ENCODE data around the gene LIN7A.

Gene LIN7A

GRCh38 chr12:80766210-80766609, 171.5 kb downstream of the LIN7A start:
- H3K27ac ChIP-seq (ENCODE audit: low read length), result no peak overlapping the region
- no CpG with 5 or more reads among the region's 1 CpG for WGBS (ENCODE audit: insufficient coverage, insufficient read length)
- no peaks in the 10 kb centered on the region for H3K9me3 ChIP-seq (ENCODE audit: control insufficient read depth, insufficient read depth, low read length)
- DNase-seq (ENCODE audit: low read depth, low spot score), result no peak
- H3K36me3 ChIP-seq (ENCODE audit: control insufficient read depth, insufficient read depth, low read length), result no peaks in the 10 kb centered on the region
- no peak overlapping the region for H3K4me3 ChIP-seq (ENCODE audit: low read length)
- no peaks in the 10 kb centered on the region for H3K27me3 ChIP-seq (ENCODE audit: control insufficient read depth, insufficient read depth, low read length)
- H3K4me1 ChIP-seq (ENCODE audit: control insufficient read depth, insufficient read depth, low read length), result peaks cover 3% of the 10 kb centered on the region; the same call in 1 of the 2 replicates

- DNase-seq (ENCODE audit: low read depth, low spot score), result no peak
Observed at GRCh38 chr12:80763874-80764273, 173.9 kb downstream of the LIN7A start.

GRCh38 chr12:80761838-80762237, 175.9 kb downstream of the LIN7A start:
- Histone ChIP-seq H3K36me3 (ENCODE audit: control insufficient read depth, insufficient read depth, low read length) (no peaks in the 10 kb centered on the region), H3K27ac (ENCODE audit: low read length) (no peak overlapping the region), H3K27me3 (ENCODE audit: control insufficient read depth, insufficient read depth, low read length) (no peaks in the 10 kb centered on the region), H3K4me1 (ENCODE audit: control insufficient read depth, insufficient read depth, low read length) (peaks cover 1% of the 10 kb centered on the region; the same call in 1 of the 2 replicates), H3K4me3 (ENCODE audit: low read length) (no peak overlapping the region), H3K9me3 (ENCODE audit: control insufficient read depth, insufficient read depth, low read length) (no peaks in the 10 kb centered on the region)
- WGBS (ENCODE audit: insufficient coverage, insufficient read length), result no CpG with 5 or more reads among the region's 5 CpGs
- no peak for DNase-seq (ENCODE audit: low read depth, low spot score)

More at GRCh38 chr12:80763874-80764273, 173.9 kb downstream of the LIN7A start:
- no peaks in the 10 kb centered on the region for H3K27me3 ChIP-seq (ENCODE audit: control insufficient read depth, insufficient read depth, low read length)
- H3K36me3 ChIP-seq (ENCODE audit: control insufficient read depth, insufficient read depth, low read length), result no peaks in the 10 kb centered on the region
- peaks cover 1% of the 10 kb centered on the region; the same call in 1 of the 2 replicates for H3K4me1 ChIP-seq (ENCODE audit: control insufficient read depth, insufficient read depth, low read length)
- no CpG with 5 or more reads among the region's 4 CpGs for WGBS (ENCODE audit: insufficient coverage, insufficient read length)
- H3K9me3 ChIP-seq (ENCODE audit: control insufficient read depth, insufficient read depth, low read length), result no peaks in the 10 kb centered on the region
- no peak overlapping the region for H3K4me3 ChIP-seq (ENCODE audit: low read length)
- no peak overlapping the region for H3K27ac ChIP-seq (ENCODE audit: low read length)

DNA sequence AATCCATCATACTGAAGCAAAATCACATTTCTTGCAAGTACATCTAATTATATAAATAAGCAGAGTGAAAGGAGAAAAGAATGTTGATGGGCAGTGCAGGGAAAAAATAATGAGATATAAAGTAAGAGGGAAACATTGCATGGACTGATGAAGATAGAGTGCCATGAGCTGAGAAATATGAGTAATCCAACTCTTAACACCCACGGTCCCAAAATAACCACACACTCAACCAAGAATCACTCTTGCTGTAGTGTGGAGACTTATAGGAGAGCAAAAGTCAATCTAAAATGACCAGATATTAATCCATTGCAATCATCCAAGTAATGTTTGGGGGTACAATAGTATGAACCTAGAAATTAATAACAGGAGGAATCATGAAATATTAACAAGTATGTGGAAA, 180.9 kb downstream of the LIN7A start:
- Histone ChIP-seq H3K27me3 (ENCODE audit: control insufficient read depth, insufficient read depth, low read length) (no peaks in the 10 kb centered on the region), H3K9me3 (ENCODE audit: control insufficient read depth, insufficient read depth, low read length) (no peaks in the 10 kb centered on the region), H3K4me1 (ENCODE audit: control insufficient read depth, insufficient read depth, low read length) (no peaks in the 10 kb centered on the region), H3K27ac (ENCODE audit: low read length) (no peak overlapping the region), H3K4me3 (ENCODE audit: low read length) (no peak overlapping the region), H3K36me3 (ENCODE audit: control insufficient read depth, insufficient read depth, low read length) (no peaks in the 10 kb centered on the region)
- DNase-seq (ENCODE audit: low read depth, low spot score), result no peak
- no CpG with 5 or more reads among the region's 1 CpG for WGBS (ENCODE audit: insufficient coverage, insufficient read length)

DNA sequence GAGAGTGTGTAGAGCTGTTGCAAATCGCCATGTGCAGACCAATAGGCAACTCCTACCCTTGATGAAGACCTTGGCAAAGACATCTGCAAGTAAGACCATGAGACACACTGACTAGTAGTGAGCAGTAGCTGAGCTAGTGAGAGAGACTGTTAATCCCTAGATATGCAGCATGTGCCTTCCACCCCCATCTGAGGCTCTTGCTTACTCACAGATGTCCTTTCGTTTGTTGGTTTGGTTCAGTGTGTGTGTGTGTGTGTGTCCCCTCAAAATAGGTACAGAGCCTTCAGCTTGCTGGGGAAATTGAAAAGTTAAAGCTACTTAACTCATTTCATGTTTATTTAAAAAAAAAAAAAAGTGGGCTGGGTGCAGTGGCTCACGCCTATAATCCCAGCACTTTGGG, 183.5 kb downstream of the LIN7A start:
- no peaks in the 10 kb centered on the region for H3K27me3 ChIP-seq (ENCODE audit: control insufficient read depth, insufficient read depth, low read length)
- H3K36me3 ChIP-seq (ENCODE audit: control insufficient read depth, insufficient read depth, low read length), result no peaks in the 10 kb centered on the region
- no peaks in the 10 kb centered on the region for H3K9me3 ChIP-seq (ENCODE audit: control insufficient read depth, insufficient read depth, low read length)
- no peaks in the 10 kb centered on the region for H3K4me1 ChIP-seq (ENCODE audit: control insufficient read depth, insufficient read depth, low read length)
- H3K27ac ChIP-seq (ENCODE audit: low read length), result no peak overlapping the region
- no peak for DNase-seq (ENCODE audit: low read depth, low spot score)
- WGBS (ENCODE audit: insufficient coverage, insufficient read length), result no CpG with 5 or more reads among the region's 3 CpGs
- H3K4me3 ChIP-seq (ENCODE audit: low read length), result no peak overlapping the region

DNA sequence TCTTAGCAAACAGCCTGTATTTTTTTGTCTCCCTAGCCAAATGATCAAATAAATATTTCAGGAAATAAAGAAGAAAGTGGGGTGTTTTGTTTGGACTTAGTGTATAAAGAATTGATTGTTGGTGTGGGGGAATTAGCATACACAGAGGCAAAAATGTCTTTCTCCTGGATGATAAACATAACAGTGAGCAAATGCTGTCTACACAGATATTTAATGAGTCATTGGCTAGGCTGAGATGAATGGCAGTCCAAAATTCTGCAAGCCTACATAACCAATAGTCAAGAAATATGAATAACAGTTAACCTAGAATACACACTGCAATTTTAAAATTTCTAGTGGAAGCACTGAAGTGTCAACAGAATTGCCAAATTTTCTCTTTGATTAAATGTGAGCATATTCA, 185.3 kb downstream of the LIN7A start:
- no peaks in the 10 kb centered on the region for H3K27me3 ChIP-seq (ENCODE audit: control insufficient read depth, insufficient read depth, low read length)
- no peak for DNase-seq (ENCODE audit: low read depth, low spot score)
- H3K36me3 ChIP-seq (ENCODE audit: control insufficient read depth, insufficient read depth, low read length), result no peaks in the 10 kb centered on the region
- no peaks in the 10 kb centered on the region for H3K4me1 ChIP-seq (ENCODE audit: control insufficient read depth, insufficient read depth, low read length)
- H3K27ac ChIP-seq (ENCODE audit: low read length), result no peak overlapping the region
- H3K4me3 ChIP-seq (ENCODE audit: low read length), result no peak overlapping the region
- H3K9me3 ChIP-seq (ENCODE audit: control insufficient read depth, insufficient read depth, low read length), result no peaks in the 10 kb centered on the region

DNA sequence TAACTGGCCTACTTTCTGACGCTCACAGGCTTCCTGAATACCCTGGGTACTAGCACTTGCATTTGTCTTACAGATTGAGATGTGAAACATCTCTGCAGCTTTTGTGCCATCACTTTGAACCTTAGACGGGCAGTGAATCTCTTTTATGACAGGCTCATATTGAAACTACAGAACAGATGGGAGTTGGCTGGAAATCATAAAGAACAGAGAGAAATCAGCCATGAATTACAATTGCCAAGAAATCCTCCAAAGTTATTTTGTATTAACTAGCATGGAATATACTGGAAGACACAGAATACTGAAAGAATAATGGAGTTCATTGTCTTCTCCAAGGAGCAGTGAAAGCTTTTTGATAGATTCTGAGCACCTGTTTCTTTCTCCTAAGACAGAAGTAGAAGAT, 188.3 kb downstream of the LIN7A start:
- no peak overlapping the region for H3K27ac ChIP-seq (ENCODE audit: low read length)
- no peaks in the 10 kb centered on the region for H3K4me1 ChIP-seq (ENCODE audit: control insufficient read depth, insufficient read depth, low read length)
- no peaks in the 10 kb centered on the region for H3K36me3 ChIP-seq (ENCODE audit: control insufficient read depth, insufficient read depth, low read length)
- no peaks in the 10 kb centered on the region for H3K27me3 ChIP-seq (ENCODE audit: control insufficient read depth, insufficient read depth, low read length)
- H3K9me3 ChIP-seq (ENCODE audit: control insufficient read depth, insufficient read depth, low read length), result no peaks in the 10 kb centered on the region
- DNase-seq (ENCODE audit: low read depth, low spot score), result no peak
- H3K4me3 ChIP-seq (ENCODE audit: low read length), result no peak overlapping the region
- WGBS (ENCODE audit: insufficient coverage, insufficient read length), result no CpG with 5 or more reads among the region's 2 CpGs

GRCh38 chr12:80747800-80748199, 189.9 kb downstream of the LIN7A start:
- Histone ChIP-seq H3K4me3 (ENCODE audit: low read length) (no peak overlapping the region), H3K4me1 (ENCODE audit: control insufficient read depth, insufficient read depth, low read length) (no peaks in the 10 kb centered on the region), H3K27ac (ENCODE audit: low read length) (no peak overlapping the region), H3K27me3 (ENCODE audit: control insufficient read depth, insufficient read depth, low read length) (no peaks in the 10 kb centered on the region), H3K36me3 (ENCODE audit: control insufficient read depth, insufficient read depth, low read length) (no peaks in the 10 kb centered on the region), H3K9me3 (ENCODE audit: control insufficient read depth, insufficient read depth, low read length) (no peaks in the 10 kb centered on the region)
- DNase-seq (ENCODE audit: low read depth, low spot score), result no peak
- WGBS (ENCODE audit: insufficient coverage, insufficient read length), result no CpG with 5 or more reads among the region's 2 CpGs

DNA sequence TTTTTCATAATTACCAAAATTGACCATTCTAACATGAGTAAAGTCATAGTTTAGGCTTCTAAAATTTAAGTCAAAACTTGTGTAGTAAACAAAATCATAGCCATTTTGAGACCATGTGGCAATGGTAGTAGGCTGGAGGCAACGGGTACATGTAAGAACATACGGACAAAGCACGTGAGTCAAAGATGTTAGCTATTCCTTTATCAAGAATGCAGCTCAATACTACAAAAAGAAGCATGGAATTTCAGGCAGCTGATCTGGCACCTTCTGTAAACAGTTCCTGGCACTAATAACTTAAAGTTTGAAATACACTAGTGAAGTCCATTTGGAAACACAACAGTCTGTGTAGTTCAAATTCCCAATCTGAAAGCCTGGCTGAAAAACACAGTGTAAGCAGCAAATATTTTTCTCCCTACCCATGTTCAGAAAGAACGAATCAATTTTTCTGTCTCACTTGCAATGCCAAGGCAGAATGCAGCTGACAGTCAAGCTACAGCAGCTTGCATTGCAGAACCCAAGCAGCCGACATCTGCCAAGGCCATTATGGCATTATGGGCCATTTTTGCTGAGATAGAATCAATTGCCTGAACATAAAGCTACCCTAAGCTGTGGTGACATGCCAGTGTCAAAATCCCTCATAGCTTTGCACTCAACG, 191.8 kb downstream of the LIN7A start:
- Histone ChIP-seq H3K27me3 (ENCODE audit: control insufficient read depth, insufficient read depth, low read length) (no peaks in the 10 kb centered on the region), H3K4me1 (ENCODE audit: control insufficient read depth, insufficient read depth, low read length) (no peaks in the 10 kb centered on the region), H3K9me3 (ENCODE audit: control insufficient read depth, insufficient read depth, low read length) (no peaks in the 10 kb centered on the region), H3K27ac (ENCODE audit: low read length) (no peak overlapping the region), H3K36me3 (ENCODE audit: control insufficient read depth, insufficient read depth, low read length) (no peaks in the 10 kb centered on the region), H3K4me3 (ENCODE audit: low read length) (no peak overlapping the region)
- DNase-seq (ENCODE audit: low read depth, low spot score), result no peak
- WGBS (ENCODE audit: insufficient coverage, insufficient read length), result no CpG with 5 or more reads among the region's 6 CpGs
